B cell (primary cell): ENCODE data around the gene ASPRV1. TPM values are rescaled to one million over a fixed set of nuclear protein-coding genes. Genes with fewer than 3 reads are reported as not detected.

Experiments
- ATAC-seq: fragments of 200-7000 bp; cut with Tn5 transposase; one replicate; pipeline ENCODE4 v1.10.0; 2021; ENCODE audit warnings: low read depth, mild to moderate bottlenecking, moderate number of reproducible peaks, moderate library complexity
- CTCF ChIA-PET: fragments of 350-600 bp; sonication (Branson Sonifier 250); formaldehyde crosslinking; loops from one replicate; lab custom pipeline; 2021; ENCODE audit warnings: antibody characterized with exemption, inconsistent platforms; lab: Charles Lee
- POLR2A ChIA-PET: fragments of 350-600 bp; sonication (Branson Sonifier 250); formaldehyde crosslinking; loops from one replicate; lab custom pipeline; 2021; ENCODE audit warnings: antibody characterized with exemption; lab: Charles Lee
- DNase-seq: peaks from one replicate; pipeline ENCODE4 v3.0.0; 2013
- H2AFZ ChIP-seq: 2 replicates; pipeline ENCODE4 v1.6.1; 2012; ENCODE audit warnings: mild to moderate bottlenecking, low read depth, low read length; ENCODE audit not compliant: insufficient read depth, poor library complexity, severe bottlenecking
- H3K27ac ChIP-seq, 2 donors: 1 replicate in 1 of 2; 2 replicates in 1 of 2; pipeline ENCODE4 v1.5.1; 2012 to 2013; ENCODE audit warnings: low read length in 2 of 2, mild to moderate bottlenecking in 2 of 2, moderate library complexity in 1 of 2
- H3K27me3 ChIP-seq, 4 experiments: fragments of 200-600 bp in 1 of 4; sonication (generic) in 1 of 4; replicated peaks in 1 of 4; 1 replicate in 2 of 4; 2 replicates in 2 of 4; pipeline versions ENCODE4 v1.6.1 to v1.7.0; 2013 to 2016; ENCODE audit warnings: low read length in 3 of 4, mild to moderate bottlenecking in 2 of 4, mixed read lengths in 1 of 4, moderate library complexity in 1 of 4; ENCODE audit not compliant: insufficient read depth in 4 of 4, control insufficient read depth in 3 of 4; ENCODE audit errors: control extremely low read depth in 1 of 4
- H3K36me3 ChIP-seq, 2 experiments: replicated peaks in 1 of 2; 1 replicate in 1 of 2; 2 replicates in 1 of 2; pipeline versions ENCODE4 v1.6.1 to v1.7.1; 2013; ENCODE audit warnings: low read length in 1 of 2; ENCODE audit not compliant: insufficient read depth in 2 of 2, control insufficient read depth in 1 of 2; ENCODE audit errors: control extremely low read depth in 1 of 2, extremely low read depth in 1 of 2
- H3K4me1 ChIP-seq, 2 donors: fragments of 200-600 bp in 1 of 2; sonication (generic) in 1 of 2; 1 replicate in 1 of 2; 2 replicates in 1 of 2; pipeline versions ENCODE4 v1.5.1 to v1.6.1; 2013 to 2017; ENCODE audit warnings: low read length in 2 of 2; ENCODE audit not compliant: control insufficient read depth in 2 of 2, insufficient read depth in 2 of 2
- H3K4me2 ChIP-seq: replicated peaks from 2 replicates; pipeline ENCODE3; 2012; ENCODE audit warnings: mild to moderate bottlenecking, low read depth, low read length; ENCODE audit not compliant: poor library complexity, severe bottlenecking
- H3K4me3 ChIP-seq, 5 experiments: fragments of 200-600 bp in 1 of 5; sonication (generic) in 1 of 5; 1 replicate in 3 of 5; 2 replicates in 2 of 5; pipeline versions ENCODE4 v1.5.1 to v1.7.0; 2011 to 2016; ENCODE audit warnings: low read length in 4 of 5, mild to moderate bottlenecking in 4 of 5, low read depth in 2 of 5, control low read depth in 1 of 5, moderate library complexity in 1 of 5; ENCODE audit not compliant: insufficient read depth in 1 of 5; ENCODE audit errors: control extremely low read depth in 1 of 5, extremely low read depth in 1 of 5
- H3K79me2 ChIP-seq: fragments of 200-600 bp; sonication (generic); one replicate; pipeline ENCODE4 v1.6.0; 2016; ENCODE audit warnings: low read length; ENCODE audit not compliant: control insufficient read depth, insufficient read depth
- H3K9ac ChIP-seq: fragments of 200-600 bp; sonication (generic); 2 replicates; pipeline ENCODE4 v1.6.1; 2017; ENCODE audit warnings: mild to moderate bottlenecking, low read length, moderate library complexity
- H3K9me3 ChIP-seq, 3 donors: one replicate each; pipeline versions ENCODE4 v1.6.1 to v1.7.1; 2013; ENCODE audit warnings: low read length in 2 of 3; ENCODE audit not compliant: control insufficient read depth in 2 of 3, insufficient read depth in 1 of 3; ENCODE audit errors: control extremely low read depth in 1 of 3
- H4K20me1 ChIP-seq: 2 replicates; pipeline ENCODE4 v1.6.0; 2012; ENCODE audit warnings: mild to moderate bottlenecking, low read length; ENCODE audit not compliant: insufficient read depth, control insufficient read depth, poor library complexity, severe bottlenecking
- H3K27ac Mint-ChIP-seq: one replicate; pipeline ENCODE4 v1.8.0; 2021; ENCODE audit warnings: mixed read lengths
- H3K27me3 Mint-ChIP-seq: one replicate; pipeline ENCODE4 v1.8.0; 2021; ENCODE audit warnings: mixed read lengths
- H3K4me1 Mint-ChIP-seq: one replicate; pipeline ENCODE4 v1.8.0; 2021; ENCODE audit warnings: mixed read lengths
- H3K4me3 Mint-ChIP-seq: one replicate; pipeline ENCODE4 v1.8.0; 2021; ENCODE audit warnings: mixed read lengths
- H3K9me3 Mint-ChIP-seq: one replicate; pipeline ENCODE4 v1.8.0; 2022; ENCODE audit warnings: mixed read lengths; ENCODE audit not compliant: insufficient read depth
- EZH2 ChIP-seq: IDR thresholded peaks from 2 replicates; pipeline ENCODE4 v1.6.1; 2012; ENCODE audit warnings: borderline replicate concordance, low read depth, mild to moderate bottlenecking, moderate library complexity, low read length; ENCODE audit not compliant: insufficient read depth, poor library complexity, severe bottlenecking
- WGBS: methylation state at CpG from one replicate; pipeline ENCODE4 v1.1.5; 2013; ENCODE audit warnings: missing lambda C conversion rate; ENCODE audit not compliant: insufficient coverage; 5-methylcytosine and 5-hydroxymethylcytosine counted together
- intact Hi-C: fragments of 100-400 bp; cut with micrococcal nuclease; formaldehyde crosslinking; loops from one replicate; pipeline ENCODE4 v1.10.0; 2022
- polyA plus RNA-seq: library from polyadenylated mRNA; depleted of rRNA; stranded (reverse); fragments of >200 nt; gene quantifications from 2 replicates; pipeline ENCODE4 v1.2.3, GENCODE V29; 2012
- total RNA-seq, 2 donors: library from RNA; stranded (reverse); fragments of 120-200 nt in 1 of 2; gene quantifications; 1 replicate in 1 of 2; 2 replicates in 1 of 2; pipeline versions ENCODE4 v1.2.3 to v1.2.4, GENCODE V29; 2013 to 2022
- TF ChIP-seq, protein P1 (sequence below): fragments of 200-600 bp; IDR thresholded peaks from one replicate; pipeline ENCODE4 v1.8.0; 2022; ENCODE audit warnings: antibody characterized with exemption, mild to moderate bottlenecking

Gene ASPRV1
- total and polyA plus RNA-seq, 2 donors (not counting 1 experiment from before 2014, with no cell fraction given), result 1.1 TPM

GRCh38 chr2:69969126-69969983, 7.9 kb upstream of the ASPRV1 start:
- Mint-ChIP-seq H3K27ac (no peak overlapping the region), H3K9me3 (no peaks in the 10 kb centered on the region), H3K4me3 (no peak overlapping the region), H3K4me1 (no peaks in the 10 kb centered on the region), H3K27me3 (no peaks in the 10 kb centered on the region)
- Histone ChIP-seq H3K79me2 (no peaks in the 10 kb centered on the region), H3K4me1 (no peaks in the 10 kb centered on the region), H3K9ac (no peak overlapping the region), H3K27ac (no peak overlapping the region), H4K20me1 (no peaks in the 10 kb centered on the region), H3K36me3 (no peaks in the 10 kb centered on the region), H3K9me3 (no peaks in the 10 kb centered on the region), H2AFZ (no peak overlapping the region), H3K27me3 (no peaks in the 10 kb centered on the region), H3K4me3 (no peak overlapping the region), H3K4me2 (no peak overlapping the region)
- WGBS, result 95% methylated on average over 14 of the region's 16 CpGs
- no peak for ATAC-seq
- intact Hi-C loops, result no loop called here
- ChIA-PET CTCF (no interaction called here), POLR2A (interaction anchor here (0.5 kb wide), 1 partner anchor 239 kb away, joined by 4 read pairs; no protein-coding TSS in a partner anchor)
- DNase-seq, result no peak
- TF ChIP-seq, protein P1, sequence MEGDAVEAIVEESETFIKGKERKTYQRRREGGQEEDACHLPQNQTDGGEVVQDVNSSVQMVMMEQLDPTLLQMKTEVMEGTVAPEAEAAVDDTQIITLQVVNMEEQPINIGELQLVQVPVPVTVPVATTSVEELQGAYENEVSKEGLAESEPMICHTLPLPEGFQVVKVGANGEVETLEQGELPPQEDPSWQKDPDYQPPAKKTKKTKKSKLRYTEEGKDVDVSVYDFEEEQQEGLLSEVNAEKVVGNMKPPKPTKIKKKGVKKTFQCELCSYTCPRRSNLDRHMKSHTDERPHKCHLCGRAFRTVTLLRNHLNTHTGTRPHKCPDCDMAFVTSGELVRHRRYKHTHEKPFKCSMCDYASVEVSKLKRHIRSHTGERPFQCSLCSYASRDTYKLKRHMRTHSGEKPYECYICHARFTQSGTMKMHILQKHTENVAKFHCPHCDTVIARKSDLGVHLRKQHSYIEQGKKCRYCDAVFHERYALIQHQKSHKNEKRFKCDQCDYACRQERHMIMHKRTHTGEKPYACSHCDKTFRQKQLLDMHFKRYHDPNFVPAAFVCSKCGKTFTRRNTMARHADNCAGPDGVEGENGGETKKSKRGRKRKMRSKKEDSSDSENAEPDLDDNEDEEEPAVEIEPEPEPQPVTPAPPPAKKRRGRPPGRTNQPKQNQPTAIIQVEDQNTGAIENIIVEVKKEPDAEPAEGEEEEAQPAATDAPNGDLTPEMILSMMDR, result no peak
- no peak for TF ChIP-seq EZH2

- ChIA-PET CTCF (no interaction called here), POLR2A (no interaction called here)
- ATAC-seq (no peak), DNase-seq (no peak)
- no peaks in the 10 kb centered on the region for H4K20me1 ChIP-seq
- H3K4me2 ChIP-seq, result no peak overlapping the region
- no peaks in the 10 kb centered on the region for H3K4me1 ChIP-seq
- no peak overlapping the region for H2AFZ ChIP-seq
- no peaks in the 10 kb centered on the region for H3K9me3 Mint-ChIP-seq
- no peak overlapping the region for H3K9ac ChIP-seq
- 85% methylated on average over 10 of the region's 10 CpGs for WGBS
- no peaks in the 10 kb centered on the region for H3K36me3 ChIP-seq
- H3K4me3 Mint-ChIP-seq, result no peak overlapping the region
- no peak for TF ChIP-seq EZH2
- TF ChIP-seq, protein P1, result no peak
- H3K27ac Mint-ChIP-seq, result no peak overlapping the region
- H3K27ac ChIP-seq, result no peak overlapping the region
- no peaks in the 10 kb centered on the region for H3K4me1 Mint-ChIP-seq
- H3K27me3 ChIP-seq, result no peaks in the 10 kb centered on the region
- intact Hi-C loops, result no loop called here
- no peaks in the 10 kb centered on the region for H3K27me3 Mint-ChIP-seq
- no peaks in the 10 kb centered on the region for H3K79me2 ChIP-seq
- H3K9me3 ChIP-seq, result no peaks in the 10 kb centered on the region
- no peak overlapping the region for H3K4me3 ChIP-seq
Observed at GRCh38 chr2:69968609-69969008, 7.2 kb upstream of the ASPRV1 start.
